Measurements from ENCODE around the gene HARBI1. TPM values are rescaled to one million over a fixed set of nuclear protein-coding genes. Genes with fewer than 3 reads are reported as not detected.

Gene HARBI1
- total and polyA plus RNA-seq, 2 donors (not counting 3 experiments of a cell fraction or from before 2014, with no cell fraction given), result 2.7 to 4.7 TPM

GRCh38 chr11:46565232-46565840 is 51.7 kb downstream of the HARBI1 start:
- intact Hi-C loops (cut with micrococcal nuclease), result no loop called here
- FAIRE-seq, result no peak
- ChIA-PET POLR2A (no interaction called here), CTCF (interaction anchor here (1.5 kb wide), 3 partner anchors 9 to 49 kb away, joined by 4 to 8 read pairs (median 4); no protein-coding TSS in a partner anchor)
- H2AFZ ChIP-seq (ENCODE audit: low read depth, low read length), result no peak overlapping the region
- H3K4me2 ChIP-seq (ENCODE audit: insufficient read depth, low read length), result no peak overlapping the region
- no peak overlapping the region for H3K9ac ChIP-seq (replicated peaks; ENCODE audit: extremely low read depth, insufficient read depth, low read length)
- H3K9me1 ChIP-seq (replicated peaks; ENCODE audit: control insufficient read depth, extremely low read depth, insufficient read depth, low read length), result no peaks in the 10 kb centered on the region
- H4K20me1 ChIP-seq (replicated peaks; ENCODE audit: control insufficient read depth, extremely low read depth, insufficient read depth, low read length), result no peaks in the 10 kb centered on the region
- dilution Hi-C loops (cut with MboI; ENCODE audit: extremely low pct_ligation_motif_present, low sequenced_read_pairs), result no loop called here
- H3K27ac ChIP-seq (ENCODE audit: insufficient read depth, low read depth, low read length), result no peak overlapping the region
- DNase-seq (ENCODE audit: low read depth, low spot score), result no peak
- no peaks in the 10 kb centered on the region for H3K9me3 ChIP-seq (replicated peaks; ENCODE audit: control insufficient read depth, insufficient read depth, low read length)
- H3K36me3 ChIP-seq (ENCODE audit: control insufficient read depth in 2 of 2, extremely low read depth in 1 of 2, insufficient read depth in 2 of 2, low read length in 2 of 2), result no peaks in the 10 kb centered on the region
- no peak overlapping the region for H3K4me3 ChIP-seq (replicated peaks in 1 of 3; ENCODE audit: insufficient read depth in 1 of 3, low read depth in 1 of 3, low read length in 3 of 3)
- peaks cover 55% of the 10 kb centered on the region for H3K79me2 ChIP-seq (ENCODE audit: control insufficient read depth, insufficient read depth, low read length)
- no TSS peak for BruUV-seq (replicated peaks)
- no peak for TF ChIP-seq POLR2AphosphoS5 (IDR thresholded peaks at IDR 0.05; ENCODE audit: insufficient read depth, low read depth, low read length)
- no peak for TF ChIP-seq GATA2 (IDR thresholded peaks at IDR 0.05; ENCODE audit: insufficient read depth, insufficient read length, low read depth, low read length)
- no peak for TF ChIP-seq MYC (IDR thresholded peaks at IDR 0.05; ENCODE audit: low read depth, low read length)
- no peak for TF ChIP-seq MAX (IDR thresholded peaks at IDR 0.05; ENCODE audit: insufficient read depth, insufficient read length)
- no peak for TF ChIP-seq POLR2A (IDR thresholded peaks at IDR 0.05; ENCODE audit: low read depth, low read length)
- TF ChIP-seq FOS (IDR thresholded peaks at IDR 0.05; ENCODE audit: borderline replicate concordance, insufficient read depth, low read length), result no peak
- no peak for TF ChIP-seq EZH2 (IDR thresholded peaks at IDR 0.05; ENCODE audit: borderline replicate concordance, low read depth, low read length, severe bottlenecking)
- TF ChIP-seq JUN (IDR thresholded peaks at IDR 0.05; ENCODE audit: borderline replicate concordance, insufficient read depth, insufficient read length, low read depth), result no peak
- TF ChIP-seq CTCF (IDR thresholded peaks at IDR 0.05; ENCODE audit: extremely low read depth in 1 of 2, insufficient read depth in 1 of 2, low read depth in 1 of 2, low read length in 2 of 2), result no peak
- H3K4me1 ChIP-seq (ENCODE audit: control insufficient read depth, extremely low read depth, insufficient read depth, low read length), result peaks cover 17% of the 10 kb centered on the region
- H3K27me3 ChIP-seq (ENCODE audit: control insufficient read depth in 2 of 2, insufficient read depth in 2 of 2, low read length in 2 of 2), result no peaks in the 10 kb centered on the region
